Prostate gland (tissue), 2 donors: ENCODE data around the gene C1GALT1. TPM values are rescaled to one million over a fixed set of nuclear protein-coding genes. Genes with fewer than 3 reads are reported as not detected.

Source experiments
- DNase-seq: peaks from one replicate; pipeline ENCODE4 v3.0.0-alpha.2; 2019; ENCODE audit warnings: low spot score
- H3K27ac ChIP-seq, 2 donors: fragments of 200-600 bp; sonication (generic); 2 replicates each; pipeline ENCODE4 v1.5.1; 2017 to 2019
- H3K27me3 ChIP-seq: fragments of 200-600 bp; sonication (generic); replicated peaks from 2 replicates; pipeline ENCODE4 v1.5.1; 2019; ENCODE audit not compliant: insufficient read depth
- H3K36me3 ChIP-seq, 2 donors: fragments of 200-600 bp; sonication (generic); 1 replicate in 1 of 2; 2 replicates in 1 of 2; pipeline versions ENCODE4 v1.5.1 to v1.8.1; 2017 to 2019
- H3K4me1 ChIP-seq: fragments of 200-600 bp; sonication (generic); replicated peaks from 2 replicates; pipeline ENCODE4 v1.5.1; 2019
- H3K4me3 ChIP-seq, 2 donors: fragments of 200-600 bp; sonication (generic); 2 replicates each; pipeline ENCODE4 v1.5.1; 2017 to 2019
- H3K9me3 ChIP-seq: fragments of 200-600 bp; sonication (generic); 2 replicates; pipeline ENCODE4 v1.5.1; 2017
- POLR2A ChIP-seq: fragments of 450-650 bp; IDR thresholded peaks from one replicate; pipeline ENCODE4 v1.6.1; 2016; ENCODE audit warnings: antibody characterized with exemption, mild to moderate bottlenecking
- POLR2AphosphoS5 ChIP-seq: sonication (generic); formaldehyde crosslinking; IDR thresholded peaks from one replicate; pipeline ENCODE4 v1.6.1; 2017; ENCODE audit warnings: antibody characterized with exemption
- WGBS: methylation state at CpG from one replicate; pipeline ENCODE4 v1.1.5; 2018; 5-methylcytosine and 5-hydroxymethylcytosine counted together
- intact Hi-C: fragments of 100-400 bp; cut with DNase I; formaldehyde crosslinking; loops from one replicate; pipeline ENCODE4 v1.14.2; 2022
- total RNA-seq, 2 donors: library from RNA; depleted of rRNA; stranded (reverse); fragments of >200 nt; gene quantifications; one replicate each; pipeline ENCODE4 v1.1.0, GENCODE V29; 2016
- TF ChIP-seq, protein P1 (sequence below), 4 experiments: fragments of 200-600 bp in 2 of 4; fragments of 450-650 bp in 2 of 4; sonication (generic) in 2 of 4; IDR thresholded peaks; 1 replicate in 3 of 4; 2 replicates in 1 of 4; pipeline ENCODE4 v1.5.1; 2016 to 2019; ENCODE audit warnings: antibody characterized with exemption in 4 of 4, mild to moderate bottlenecking in 2 of 4, moderate library complexity in 2 of 4

The C1GALT1 gene
- total RNA-seq, 2 donors from 2014 or later = 16.1 to 16.8 TPM

DNA sequence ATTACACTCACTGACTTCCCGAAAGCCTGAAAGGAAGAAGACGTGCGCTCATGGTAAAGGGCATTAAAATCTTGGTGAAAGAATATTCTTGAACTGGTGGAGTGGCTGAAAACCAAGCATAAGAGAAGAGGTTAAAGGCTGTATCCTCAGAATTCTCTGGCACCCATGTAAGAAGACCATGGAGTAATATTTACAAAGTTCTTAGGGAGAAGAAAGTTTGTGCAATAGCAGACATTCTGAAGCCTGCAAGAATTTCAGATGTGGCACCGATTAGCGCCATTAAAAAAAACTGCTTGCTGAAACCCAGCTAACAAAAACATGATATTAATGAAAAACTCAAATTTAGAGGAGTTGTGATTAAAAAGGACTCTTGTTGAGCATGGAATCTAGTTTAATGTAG lies 44.1 kb downstream of the C1GALT1 start:
- TF ChIP-seq, protein P1, sequence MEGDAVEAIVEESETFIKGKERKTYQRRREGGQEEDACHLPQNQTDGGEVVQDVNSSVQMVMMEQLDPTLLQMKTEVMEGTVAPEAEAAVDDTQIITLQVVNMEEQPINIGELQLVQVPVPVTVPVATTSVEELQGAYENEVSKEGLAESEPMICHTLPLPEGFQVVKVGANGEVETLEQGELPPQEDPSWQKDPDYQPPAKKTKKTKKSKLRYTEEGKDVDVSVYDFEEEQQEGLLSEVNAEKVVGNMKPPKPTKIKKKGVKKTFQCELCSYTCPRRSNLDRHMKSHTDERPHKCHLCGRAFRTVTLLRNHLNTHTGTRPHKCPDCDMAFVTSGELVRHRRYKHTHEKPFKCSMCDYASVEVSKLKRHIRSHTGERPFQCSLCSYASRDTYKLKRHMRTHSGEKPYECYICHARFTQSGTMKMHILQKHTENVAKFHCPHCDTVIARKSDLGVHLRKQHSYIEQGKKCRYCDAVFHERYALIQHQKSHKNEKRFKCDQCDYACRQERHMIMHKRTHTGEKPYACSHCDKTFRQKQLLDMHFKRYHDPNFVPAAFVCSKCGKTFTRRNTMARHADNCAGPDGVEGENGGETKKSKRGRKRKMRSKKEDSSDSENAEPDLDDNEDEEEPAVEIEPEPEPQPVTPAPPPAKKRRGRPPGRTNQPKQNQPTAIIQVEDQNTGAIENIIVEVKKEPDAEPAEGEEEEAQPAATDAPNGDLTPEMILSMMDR (IDR thresholded peaks at IDR 0.05) = no peak
- TF ChIP-seq POLR2AphosphoS5 (no peak), POLR2A (no peak)
- Histone ChIP-seq H3K36me3 (no peaks in the 10 kb centered on the region), H3K4me3 (no peak overlapping the region), H3K9me3 (no peaks in the 10 kb centered on the region), H3K27ac (no peak overlapping the region), H3K27me3 (no peaks in the 10 kb centered on the region), H3K4me1 (no peaks in the 10 kb centered on the region)
- 94% methylated on average over 5 of the region's 5 CpGs for WGBS
- intact Hi-C loops = no loop called here
- no peak for DNase-seq

- Histone ChIP-seq H3K4me3 (no peak overlapping the region), H3K9me3 (no peaks in the 10 kb centered on the region), H3K27me3 (no peaks in the 10 kb centered on the region), H3K36me3 (no peaks in the 10 kb centered on the region), H3K27ac (no peak overlapping the region), H3K4me1 (no peaks in the 10 kb centered on the region)
- no peak for DNase-seq
- WGBS = 84% methylated on average over 2 of the region's 2 CpGs
- intact Hi-C loops = no loop called here
- TF ChIP-seq, protein P1 (IDR thresholded peaks at IDR 0.05) = no peak
- TF ChIP-seq POLR2AphosphoS5 = no peak
- TF ChIP-seq POLR2A = no peak
Observed at GRCh38 chr7:7228472-7228871, 46.1 kb downstream of the C1GALT1 start.

DNA sequence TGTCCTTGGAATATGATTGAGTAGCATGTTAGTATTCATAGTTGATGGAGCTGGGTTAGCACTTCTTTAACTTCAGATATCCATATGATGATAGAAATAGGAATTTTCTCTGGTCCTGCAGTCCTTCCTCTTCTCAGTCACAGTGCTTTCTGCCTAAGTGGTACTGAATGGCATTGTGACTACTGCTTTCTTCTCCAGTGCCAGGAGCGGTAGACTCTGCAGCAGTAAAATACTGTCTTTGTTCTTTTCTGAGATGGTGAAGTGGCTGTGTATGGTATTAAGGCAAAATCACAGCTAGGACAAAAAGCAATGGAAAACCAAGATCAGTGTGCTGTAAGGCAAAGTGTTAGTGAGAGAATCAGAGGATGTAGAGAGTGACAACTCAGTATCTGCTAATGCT lies 46.6 kb downstream of the C1GALT1 start:
- Histone ChIP-seq H3K27ac (no peak overlapping the region), H3K4me1 (no peaks in the 10 kb centered on the region), H3K36me3 (no peaks in the 10 kb centered on the region), H3K27me3 (no peaks in the 10 kb centered on the region), H3K9me3 (no peaks in the 10 kb centered on the region), H3K4me3 (no peak overlapping the region)
- no peak for DNase-seq
- TF ChIP-seq, protein P1 (IDR thresholded peaks at IDR 0.05) = no peak
- no peak for TF ChIP-seq POLR2A
- TF ChIP-seq POLR2AphosphoS5 = no peak
- intact Hi-C loops = no loop called here
- WGBS = 50% methylated on average over 1 of the region's 1 CpG

DNA sequence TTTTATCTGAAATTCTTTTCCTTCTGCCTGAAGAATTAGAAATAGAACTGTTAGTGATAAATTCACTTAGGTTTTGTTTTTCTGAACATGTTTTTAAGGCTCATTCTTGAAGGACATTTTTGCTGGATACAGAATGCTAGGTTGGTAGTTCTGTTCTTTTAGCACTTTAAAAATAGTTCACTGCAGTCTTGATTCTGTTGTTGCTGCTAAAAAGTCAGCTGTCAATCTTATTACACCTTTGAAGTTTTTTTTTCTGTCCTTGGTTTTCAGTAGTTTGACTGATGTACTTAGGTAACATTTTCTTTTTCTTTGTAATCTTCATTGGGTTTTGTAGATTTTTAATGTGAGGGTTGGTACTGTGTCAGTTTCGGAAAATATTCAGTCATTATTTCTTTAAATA lies 48.7 kb downstream of the C1GALT1 start:
- no peak overlapping the region for H3K4me3 ChIP-seq
- H3K27ac ChIP-seq = no peak overlapping the region
- H3K9me3 ChIP-seq = no peaks in the 10 kb centered on the region
- TF ChIP-seq, protein P1 (IDR thresholded peaks at IDR 0.05) = no peak
- TF ChIP-seq POLR2AphosphoS5 = no peak
- no peak for TF ChIP-seq POLR2A
- no peaks in the 10 kb centered on the region for H3K27me3 ChIP-seq
- H3K4me1 ChIP-seq = no peaks in the 10 kb centered on the region
- intact Hi-C loops = no loop called here
- DNase-seq = no peak
- H3K36me3 ChIP-seq = no peaks in the 10 kb centered on the region
- 100% methylated on average over 1 of the region's 1 CpG for WGBS

- Histone ChIP-seq H3K9me3 (no peaks in the 10 kb centered on the region), H3K27me3 (no peaks in the 10 kb centered on the region), H3K27ac (no peak overlapping the region), H3K4me1 (no peaks in the 10 kb centered on the region), H3K36me3 (no peaks in the 10 kb centered on the region), H3K4me3 (no peak overlapping the region)
- 100% methylated on average over 3 of the region's 3 CpGs for WGBS
- TF ChIP-seq, protein P1 (IDR thresholded peaks at IDR 0.05) = no peak
- TF ChIP-seq POLR2AphosphoS5 (no peak), POLR2A (no peak)
- intact Hi-C loops = no loop called here
- DNase-seq = no peak
Observed at GRCh38 chr7:7231865-7232264, 49.5 kb downstream of the C1GALT1 start.
